GM12873 (cell line): ENCODE data around the gene TMPRSS9.

Experiments
- CTCF ChIP-seq: IDR thresholded peaks from 2 replicates; pipeline ENCODE4 v1.5.1; 2012; ENCODE audit warnings: low read depth, mild to moderate bottlenecking, moderate library complexity, low read length, control low read depth; ENCODE audit not compliant: insufficient read depth; ENCODE audit errors: missing control alignments

TMPRSS9 gene

GRCh38 chr19:2361246-2362045 lies 1.4 kb downstream of the TMPRSS9 start:
- TF ChIP-seq CTCF = no peak

GRCh38 chr19:2362046-2362969 lies 2.2 kb downstream of the TMPRSS9 start:
- no peak for TF ChIP-seq CTCF

DNA sequence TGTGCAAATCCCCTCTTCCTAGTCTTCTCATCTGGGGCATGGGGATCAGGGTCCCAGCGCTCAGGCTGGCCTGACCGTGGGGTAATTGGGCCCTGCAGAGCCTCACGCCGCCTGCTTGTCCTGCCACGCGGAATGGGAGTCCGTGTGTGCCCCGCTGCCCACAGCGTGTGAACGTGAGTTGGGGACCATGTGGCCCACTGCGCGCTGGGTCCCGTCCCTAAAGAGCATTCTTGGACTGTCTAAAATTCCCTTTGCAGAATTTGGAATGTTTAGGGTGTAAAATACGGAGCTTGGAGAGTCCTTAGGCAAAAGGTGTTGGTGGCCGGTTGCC lies 2.9 kb downstream of the TMPRSS9 start:
- no peak for TF ChIP-seq CTCF

DNA sequence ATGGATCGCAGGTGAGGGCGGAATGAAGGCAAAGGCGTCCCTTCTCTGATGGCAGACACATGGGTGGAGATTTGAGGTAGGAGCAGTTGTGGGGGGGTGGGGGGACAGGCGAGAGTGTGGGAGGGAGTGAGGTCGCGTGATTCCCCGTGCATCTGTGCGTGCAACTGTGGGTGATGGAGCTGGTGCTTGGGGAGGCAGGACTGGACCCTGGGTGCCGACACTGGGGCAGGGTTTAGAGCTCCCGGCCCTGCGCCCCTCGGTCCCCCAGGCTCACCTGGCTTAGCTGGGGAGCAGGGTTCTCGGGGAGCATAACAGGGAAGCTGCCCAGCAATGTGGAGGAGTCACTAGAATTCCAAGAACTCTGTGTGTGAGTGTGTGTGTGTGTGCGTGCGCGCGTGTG lies 3.4 kb downstream of the TMPRSS9 start:
- no peak for TF ChIP-seq CTCF

DNA sequence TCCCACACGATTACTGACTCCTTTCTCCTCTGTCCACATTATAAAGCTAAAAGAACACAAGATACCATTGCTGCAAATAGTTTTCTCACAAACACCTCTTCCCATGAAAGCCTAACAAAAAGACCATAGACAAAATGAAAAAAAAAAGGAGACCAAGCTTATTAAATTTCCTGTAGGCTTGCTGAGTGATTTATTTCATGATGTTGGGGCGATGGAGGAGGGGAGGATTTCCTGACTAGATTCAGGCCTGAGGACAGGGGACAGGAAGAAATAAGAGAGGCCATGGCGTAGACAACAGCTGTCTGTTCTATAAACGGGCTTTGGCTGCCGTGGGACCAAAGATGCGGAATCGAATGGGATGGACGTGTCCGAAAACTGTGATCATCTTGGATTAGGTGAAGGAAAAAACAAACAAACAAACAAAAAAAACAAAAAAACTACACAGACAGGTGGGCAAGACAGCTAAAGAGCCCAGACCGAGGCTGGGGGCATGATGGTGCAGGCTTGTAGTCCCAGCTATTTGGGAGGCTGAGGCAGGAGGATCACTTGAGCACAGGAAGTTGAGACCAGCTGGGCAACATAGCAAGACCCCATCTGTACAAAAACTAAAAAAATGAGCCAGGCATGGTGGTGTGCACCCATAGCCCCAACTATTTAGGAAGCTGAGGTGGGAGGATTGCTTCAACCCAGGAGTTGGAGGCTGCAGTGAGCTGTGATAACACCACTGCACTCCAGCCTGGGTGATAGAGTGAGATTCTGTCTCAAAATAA lies 5.3 kb downstream of the TMPRSS9 start:
- no peak for TF ChIP-seq CTCF

GRCh38 chr19:2371656-2372055 lies 11.6 kb downstream of the TMPRSS9 start:
- TF ChIP-seq CTCF = no peak

- no peak for TF ChIP-seq CTCF
Observed at GRCh38 chr19:2372076-2372612, 12.1 kb downstream of the TMPRSS9 start.
